Stimulated activated memory B cell treated with anti-CD40 and anti-IgM and Interleukin-4, amounts not matched to agents 10 μg/mL and 1 μg/mL and 100 μg/mL, for 72 hours (primary cell): ENCODE measurements around the gene PITX2.
"Not testable (repeated sequence)": the region's sequence is repeated elsewhere in the genome, so short reads cannot be mapped to it uniquely, and the experiment has no call there.

Source experiments
- ATAC-seq: fragments of 150-1000 bp; cut with Tn5 transposase; 2 replicates; pipeline ENCODE4 v1.10.0; 2021
- H3K27ac Mint-ChIP-seq: one replicate; pipeline ENCODE4 v1.8.0; 2022; ENCODE audit warnings: mild to moderate bottlenecking, mixed read lengths
- H3K27me3 Mint-ChIP-seq: one replicate; pipeline ENCODE4 v1.8.0; 2022; ENCODE audit warnings: mixed read lengths
- H3K36me3 Mint-ChIP-seq: one replicate; pipeline ENCODE4 v1.8.0; 2022; ENCODE audit warnings: mixed read lengths
- H3K4me1 Mint-ChIP-seq: one replicate; pipeline ENCODE4 v1.8.0; 2022; ENCODE audit warnings: mixed read lengths
- H3K4me3 Mint-ChIP-seq: one replicate; pipeline ENCODE4 v1.8.0; 2022; ENCODE audit warnings: mild to moderate bottlenecking, moderate library complexity, mixed read lengths
- H3K9me3 Mint-ChIP-seq: one replicate; pipeline ENCODE4 v1.8.0; 2022; ENCODE audit warnings: mixed read lengths

PITX2 gene

GRCh38 chr4:110611968-110612447 lies 10.9 kb downstream of the PITX2 start:
- Mint-ChIP-seq H3K9me3 (no peaks in the 10 kb centered on the region), H3K4me3 (no peak overlapping the region), H3K27me3 (peaks cover 88% of the 10 kb centered on the region), H3K36me3 (no peaks in the 10 kb centered on the region), H3K4me1 (no peaks in the 10 kb centered on the region), H3K27ac (no peak overlapping the region)
- ATAC-seq = no peak

- ATAC-seq = no peak
- Mint-ChIP-seq H3K4me3 (no peak overlapping the region), H3K27me3 (peaks cover 80% of the 10 kb centered on the region), H3K36me3 (no peaks in the 10 kb centered on the region), H3K27ac (no peak overlapping the region), H3K9me3 (no peaks in the 10 kb centered on the region), H3K4me1 (no peaks in the 10 kb centered on the region)
These were observed 11.7 kb downstream of the PITX2 start for GRCh38 chr4:110610940-110611831.

GRCh38 chr4:110610620-110610939 lies 12.3 kb downstream of the PITX2 start:
- Mint-ChIP-seq H3K36me3 (no peaks in the 10 kb centered on the region), H3K27ac (no peak overlapping the region), H3K9me3 (no peaks in the 10 kb centered on the region), H3K4me3 (no peak overlapping the region), H3K27me3 (peaks cover 74% of the 10 kb centered on the region), H3K4me1 (no peaks in the 10 kb centered on the region)
- no peak for ATAC-seq

GRCh38 chr4:110609044-110609750 lies 13.7 kb downstream of the PITX2 start:
- H3K9me3 Mint-ChIP-seq = no peaks in the 10 kb centered on the region
- H3K4me1 Mint-ChIP-seq = no peaks in the 10 kb centered on the region
- no peaks in the 10 kb centered on the region for H3K36me3 Mint-ChIP-seq
- H3K27me3 Mint-ChIP-seq = peaks cover 60% of the 10 kb centered on the region
- no peak overlapping the region for H3K27ac Mint-ChIP-seq
- no peak overlapping the region for H3K4me3 Mint-ChIP-seq
- ATAC-seq = no peak

GRCh38 chr4:110605077-110605476 lies 17.8 kb downstream of the PITX2 start:
- H3K27ac Mint-ChIP-seq = no peak overlapping the region
- no peaks in the 10 kb centered on the region for H3K36me3 Mint-ChIP-seq
- peaks cover 3% of the 10 kb centered on the region for H3K9me3 Mint-ChIP-seq
- no peak for ATAC-seq
- no peak overlapping the region for H3K4me3 Mint-ChIP-seq
- no peaks in the 10 kb centered on the region for H3K4me1 Mint-ChIP-seq
- peaks cover 40% of the 10 kb centered on the region for H3K27me3 Mint-ChIP-seq

- H3K27ac Mint-ChIP-seq = no peak overlapping the region
- peaks cover 20% of the 10 kb centered on the region for H3K27me3 Mint-ChIP-seq
- no peak overlapping the region for H3K4me3 Mint-ChIP-seq
- peaks cover 3% of the 10 kb centered on the region for H3K9me3 Mint-ChIP-seq
- H3K4me1 Mint-ChIP-seq = no peaks in the 10 kb centered on the region
- H3K36me3 Mint-ChIP-seq = no peaks in the 10 kb centered on the region
- ATAC-seq = no peak
These were observed 20.8 kb downstream of the PITX2 start for GRCh38 chr4:110602061-110602460.

- Mint-ChIP-seq H3K9me3 (peaks cover 10% of the 10 kb centered on the region), H3K4me3 (no peak overlapping the region), H3K27ac (no peak overlapping the region), H3K36me3 (no peaks in the 10 kb centered on the region), H3K4me1 (no peaks in the 10 kb centered on the region), H3K27me3 (peaks cover 20% of the 10 kb centered on the region)
- no peak for ATAC-seq
These were observed 25.3 kb downstream of the PITX2 start for GRCh38 chr4:110597582-110597981.

- ATAC-seq = no peak
- no peak overlapping the region for H3K27ac Mint-ChIP-seq
- H3K27me3 Mint-ChIP-seq = peaks cover 20% of the 10 kb centered on the region
- H3K4me1 Mint-ChIP-seq = no peaks in the 10 kb centered on the region
- H3K36me3 Mint-ChIP-seq = no peaks in the 10 kb centered on the region
- H3K4me3 Mint-ChIP-seq = no peak overlapping the region
- H3K9me3 Mint-ChIP-seq = peaks cover 11% of the 10 kb centered on the region
These were observed 26.4 kb downstream of the PITX2 start for GRCh38 chr4:110596431-110596830.

GRCh38 chr4:110595583-110595982 lies 27.3 kb downstream of the PITX2 start:
- Mint-ChIP-seq H3K4me3 (no peak overlapping the region), H3K9me3 (peaks cover 8% of the 10 kb centered on the region), H3K36me3 (no peaks in the 10 kb centered on the region), H3K27me3 (peaks cover 12% of the 10 kb centered on the region), H3K4me1 (no peaks in the 10 kb centered on the region), H3K27ac (no peak overlapping the region)
- no peak for ATAC-seq

- Mint-ChIP-seq H3K4me3 (no peak overlapping the region), H3K27ac (no peak overlapping the region), H3K9me3 (peaks cover 4% of the 10 kb centered on the region), H3K4me1 (no peaks in the 10 kb centered on the region), H3K27me3 (peaks cover 9% of the 10 kb centered on the region), H3K36me3 (no peaks in the 10 kb centered on the region)
- ATAC-seq = no peak
These were observed 33.6 kb downstream of the PITX2 start for GRCh38 chr4:110589297-110589696.

- no peak overlapping the region for H3K4me3 Mint-ChIP-seq
- H3K27ac Mint-ChIP-seq = no peak overlapping the region
- no peaks in the 10 kb centered on the region for H3K36me3 Mint-ChIP-seq
- peaks cover 9% of the 10 kb centered on the region for H3K27me3 Mint-ChIP-seq
- no peak for ATAC-seq
- peaks cover 2% of the 10 kb centered on the region for H3K9me3 Mint-ChIP-seq
- no peaks in the 10 kb centered on the region for H3K4me1 Mint-ChIP-seq
These were observed 35.1 kb downstream of the PITX2 start for GRCh38 chr4:110587666-110588285.

- Mint-ChIP-seq H3K9me3 (no peaks in the 10 kb centered on the region), H3K36me3 (no peaks in the 10 kb centered on the region), H3K27ac (no peak overlapping the region), H3K4me1 (no peaks in the 10 kb centered on the region), H3K27me3 (peaks cover 9% of the 10 kb centered on the region), H3K4me3 (no peak overlapping the region)
- no peak for ATAC-seq
These were observed 36.6 kb downstream of the PITX2 start for GRCh38 chr4:110586131-110586850.

GRCh38 chr4:110576696-110577095 lies 46.2 kb downstream of the PITX2 start:
- H3K4me3 Mint-ChIP-seq, H3K27me3 Mint-ChIP-seq, H3K36me3 Mint-ChIP-seq, H3K27ac Mint-ChIP-seq, H3K4me1 Mint-ChIP-seq, ATAC-seq: not testable (repeated sequence)
- H3K9me3 Mint-ChIP-seq = peaks cover 20% of the 10 kb centered on the region
